CD14-positive monocyte (primary cell): Measurements from ENCODE around the gene ERI2. TPM values are rescaled to one million over a fixed set of nuclear protein-coding genes. Genes with fewer than 3 reads are reported as not detected.
A peak's percentile ranks its signal among the peaks of the same experiment; 100 is the strongest.

Source experiments
- DNase-seq, 3 donors: peaks; one replicate each; pipeline ENCODE4 v3.0.0-alpha.2; 2011 to 2022
- H2AFZ ChIP-seq: 2 replicates; pipeline ENCODE4 v1.6.0; 2012; ENCODE audit warnings: mild to moderate bottlenecking, low read depth, low read length, inconsistent platforms; ENCODE audit not compliant: insufficient read depth, poor library complexity, severe bottlenecking
- H3K27ac ChIP-seq, 2 donors: 1 replicate in 1 of 2; 2 replicates in 1 of 2; pipeline ENCODE4 v1.5.1; 2012 to 2013; ENCODE audit warnings: low read length in 2 of 2, control low read depth in 1 of 2, inconsistent platforms in 1 of 2, low read depth in 1 of 2, mild to moderate bottlenecking in 1 of 2
- H3K27me3 ChIP-seq, 2 donors: one replicate each; pipeline versions ENCODE4 v1.6.0 to v1.6.1; 2011 to 2013; ENCODE audit warnings: low read length in 2 of 2; ENCODE audit not compliant: control insufficient read depth in 2 of 2, insufficient read depth in 2 of 2
- H3K36me3 ChIP-seq, 2 donors: replicated peaks in 1 of 2; 1 replicate in 1 of 2; 2 replicates in 1 of 2; pipeline versions ENCODE4 v1.5.1 to v1.6.1; 2012 to 2013; ENCODE audit warnings: low read length in 2 of 2, control low read depth in 1 of 2, inconsistent platforms in 1 of 2, mild to moderate bottlenecking in 1 of 2; ENCODE audit not compliant: insufficient read depth in 2 of 2, control insufficient read depth in 1 of 2
- H3K4me1 ChIP-seq, 2 donors: 1 replicate in 1 of 2; 2 replicates in 1 of 2; pipeline versions ENCODE4 v1.5.1 to v1.6.1; 2012 to 2013; ENCODE audit warnings: low read length in 2 of 2, control low read depth in 1 of 2, inconsistent platforms in 1 of 2, mild to moderate bottlenecking in 1 of 2, moderate library complexity in 1 of 2; ENCODE audit not compliant: insufficient read depth in 2 of 2, control insufficient read depth in 1 of 2
- H3K4me2 ChIP-seq: replicated peaks from 2 replicates; pipeline ENCODE3; 2012; ENCODE audit warnings: low read length, moderate library complexity, mild to moderate bottlenecking; ENCODE audit not compliant: poor library complexity, severe bottlenecking; ENCODE audit errors: extremely low read depth
- H3K4me3 ChIP-seq, 3 experiments: fragments of 200-600 bp in 1 of 3; sonication (generic) in 1 of 3; replicated peaks in 1 of 3; 1 replicate in 2 of 3; 2 replicates in 1 of 3; pipeline ENCODE4 v1.5.1; 2011 to 2013; ENCODE audit warnings: low read length in 3 of 3, mild to moderate bottlenecking in 3 of 3, control low read depth in 2 of 3, low read depth in 2 of 3, inconsistent platforms in 1 of 3, moderate library complexity in 1 of 3
- H3K79me2 ChIP-seq: 2 replicates; pipeline ENCODE4 v1.6.0; 2012; ENCODE audit warnings: mild to moderate bottlenecking, control low read depth, inconsistent platforms, low read length, moderate library complexity; ENCODE audit not compliant: insufficient read depth
- H3K9ac ChIP-seq: 2 replicates; pipeline ENCODE4 v1.6.0; 2017; ENCODE audit warnings: low read length, mild to moderate bottlenecking; ENCODE audit not compliant: insufficient read depth, poor library complexity, severe bottlenecking
- H3K9me3 ChIP-seq, 2 donors: replicated peaks in 1 of 2; 1 replicate in 1 of 2; 2 replicates in 1 of 2; pipeline versions ENCODE4 v1.5.1 to v1.6.1; 2012 to 2013; ENCODE audit warnings: low read length in 2 of 2, control low read depth in 1 of 2; ENCODE audit not compliant: control insufficient read depth in 1 of 2, insufficient read depth in 1 of 2
- H4K20me1 ChIP-seq: 2 replicates; pipeline ENCODE4 v1.6.0; 2012; ENCODE audit warnings: mild to moderate bottlenecking, low read length, control low read depth, moderate library complexity; ENCODE audit not compliant: insufficient read depth
- H3K27ac Mint-ChIP-seq, 7 donors: one replicate each; pipeline ENCODE4 v1.8.0; 2020; ENCODE audit warnings: mild to moderate bottlenecking in 7 of 7, mixed read lengths in 7 of 7, moderate library complexity in 6 of 7, inconsistent platforms in 2 of 7
- H3K27me3 Mint-ChIP-seq, 3 donors: one replicate each; pipeline ENCODE4 v1.8.0; 2021 to 2022; ENCODE audit warnings: low read depth in 3 of 3, mild to moderate bottlenecking in 3 of 3, mixed read lengths in 3 of 3, moderate library complexity in 3 of 3, inconsistent platforms in 1 of 3
- H3K36me3 Mint-ChIP-seq, 2 donors: one replicate each; pipeline ENCODE4 v1.8.0; 2020; ENCODE audit warnings: mixed read lengths in 2 of 2, inconsistent platforms in 1 of 2, mild to moderate bottlenecking in 1 of 2
- H3K4me1 Mint-ChIP-seq: one replicate; pipeline ENCODE4 v1.8.0; 2020; ENCODE audit warnings: mild to moderate bottlenecking, mixed read lengths
- H3K4me3 Mint-ChIP-seq, 2 donors: one replicate each; pipeline ENCODE4 v1.8.0; 2020; ENCODE audit warnings: mild to moderate bottlenecking in 2 of 2, mixed read lengths in 2 of 2, moderate library complexity in 1 of 2
- H3K9me3 Mint-ChIP-seq, 7 donors: one replicate each; pipeline ENCODE4 v1.8.0; 2020 to 2022; ENCODE audit warnings: mixed read lengths in 7 of 7, mild to moderate bottlenecking in 6 of 7, moderate library complexity in 6 of 7, inconsistent platforms in 2 of 7
- CTCF ChIP-seq: fragments of 200-600 bp; IDR thresholded peaks from one replicate; pipeline ENCODE4 v1.8.0; 2022; ENCODE audit warnings: antibody characterized with exemption, mild to moderate bottlenecking
- WGBS: methylation state at CpG from one replicate; pipeline ENCODE4 v1.1.5; 2013; ENCODE audit warnings: missing lambda C conversion rate; ENCODE audit not compliant: insufficient coverage; 5-methylcytosine and 5-hydroxymethylcytosine counted together
- intact Hi-C, 2 donors: fragments of 100-400 bp; cut with micrococcal nuclease; formaldehyde crosslinking; loops; one replicate each; pipeline versions ENCODE4 v1.15.0 to v1.15.1; 2023
- polyA plus RNA-seq, 3 donors: library from polyadenylated mRNA; depleted of rRNA in 1 of 3; unstranded in 2 of 3; stranded (reverse) in 1 of 3; fragments of 300-500 nt in 2 of 3; fragments of >200 nt in 1 of 3; fragmentation: Illumina TruSeq in 2 of 3; gene quantifications; 1 replicate in 2 of 3; 2 replicates in 1 of 3; pipeline ENCODE4 v1.2.3, GENCODE V29; 2012 to 2021

ERI2 gene
- polyA plus RNA-seq, 3 donors: 4.0 to 10.5 (median 10.4) TPM

DNA sequence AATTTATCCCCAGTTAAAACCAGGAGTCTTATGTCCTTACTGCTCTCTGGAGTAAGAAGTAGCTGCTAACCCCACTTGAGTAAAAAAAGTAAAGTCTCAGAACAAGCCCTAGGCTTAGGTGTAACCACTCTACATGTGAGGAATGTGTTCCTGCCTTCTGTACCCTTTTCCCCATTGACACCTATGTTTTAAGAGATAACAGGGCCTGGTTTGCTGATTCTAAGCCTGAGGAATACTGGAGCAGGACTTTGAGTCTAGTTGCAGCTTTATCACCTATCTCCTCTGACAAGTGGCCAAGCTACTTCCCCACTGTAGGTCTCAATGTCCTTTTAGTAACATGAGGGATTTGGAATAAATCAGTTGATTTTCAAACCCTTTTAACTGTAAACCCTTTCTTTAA is 40.3 kb upstream of the ERI2 start:
- H3K4me3 ChIP-seq: no peak overlapping the region
- H3K27me3 Mint-ChIP-seq: no peaks in the 10 kb centered on the region
- no peak overlapping the region for H3K4me3 Mint-ChIP-seq
- H3K27me3 ChIP-seq: no peaks in the 10 kb centered on the region
- H3K27ac ChIP-seq: no peak overlapping the region
- H3K4me1 Mint-ChIP-seq: peaks cover 34% of the 10 kb centered on the region
- H3K9me3 Mint-ChIP-seq: no peaks in the 10 kb centered on the region
- DNase-seq: no peak
- intact Hi-C loops: no loop called here
- peaks cover 11 to 21% of the 10 kb centered on the region in 2 donors for H3K4me1 ChIP-seq
- no peak overlapping the region for H3K9ac ChIP-seq
- no peak overlapping the region for H2AFZ ChIP-seq
- peaks cover 3 to 17% of the 10 kb centered on the region in 2 donors for H3K36me3 ChIP-seq
- peak overlapping the region in 1 of 7 donors; percentile 20 for H3K27ac Mint-ChIP-seq
- peaks cover 10 to 26% of the 10 kb centered on the region in 2 donors for H3K36me3 Mint-ChIP-seq
- TF ChIP-seq CTCF: no peak
- no peak overlapping the region for H3K4me2 ChIP-seq
- no peaks in the 10 kb centered on the region for H3K9me3 ChIP-seq
- H3K79me2 ChIP-seq: no peaks in the 10 kb centered on the region
- H4K20me1 ChIP-seq: no peaks in the 10 kb centered on the region

- no peaks in the 10 kb centered on the region for H4K20me1 ChIP-seq
- peaks cover 11 to 21% of the 10 kb centered on the region in 2 donors for H3K4me1 ChIP-seq
- no peak overlapping the region for H3K9ac ChIP-seq
- Mint-ChIP-seq H3K27me3 (no peaks in the 10 kb centered on the region), H3K4me1 (peaks cover 34% of the 10 kb centered on the region), H3K27ac (no peak overlapping the region), H3K4me3 (no peak overlapping the region), H3K36me3 (peaks cover 10 to 26% of the 10 kb centered on the region in 2 donors), H3K9me3 (no peaks in the 10 kb centered on the region)
- DNase-seq: no peak
- intact Hi-C loops: no loop called here
- no peaks in the 10 kb centered on the region for H3K9me3 ChIP-seq
- TF ChIP-seq CTCF: no peak
- WGBS: 100% methylated on average over 6 of the region's 6 CpGs
- no peak overlapping the region for H3K4me3 ChIP-seq
- no peaks in the 10 kb centered on the region for H3K27me3 ChIP-seq
- no peak overlapping the region for H2AFZ ChIP-seq
- H3K4me2 ChIP-seq: no peak overlapping the region
- H3K27ac ChIP-seq: peak overlapping the region in 1 of 2 donors; percentile 50
- H3K79me2 ChIP-seq: no peaks in the 10 kb centered on the region
- peaks cover 3 to 17% of the 10 kb centered on the region in 2 donors for H3K36me3 ChIP-seq
Observed at GRCh38 chr16:20846030-20846429, 39.8 kb upstream of the ERI2 start.
